HG03060 (cell line): Measurements from ENCODE around the gene BRICD5.

Experiments
- ATAC-seq: cut with Tn5 transposase; IDR thresholded peaks from one replicate; pipeline ENCODE4 v1.9.1; 2021; ENCODE audit warnings: low read depth, moderate number of reproducible peaks; ENCODE audit not compliant: unreplicated experiment

BRICD5 gene

DNA sequence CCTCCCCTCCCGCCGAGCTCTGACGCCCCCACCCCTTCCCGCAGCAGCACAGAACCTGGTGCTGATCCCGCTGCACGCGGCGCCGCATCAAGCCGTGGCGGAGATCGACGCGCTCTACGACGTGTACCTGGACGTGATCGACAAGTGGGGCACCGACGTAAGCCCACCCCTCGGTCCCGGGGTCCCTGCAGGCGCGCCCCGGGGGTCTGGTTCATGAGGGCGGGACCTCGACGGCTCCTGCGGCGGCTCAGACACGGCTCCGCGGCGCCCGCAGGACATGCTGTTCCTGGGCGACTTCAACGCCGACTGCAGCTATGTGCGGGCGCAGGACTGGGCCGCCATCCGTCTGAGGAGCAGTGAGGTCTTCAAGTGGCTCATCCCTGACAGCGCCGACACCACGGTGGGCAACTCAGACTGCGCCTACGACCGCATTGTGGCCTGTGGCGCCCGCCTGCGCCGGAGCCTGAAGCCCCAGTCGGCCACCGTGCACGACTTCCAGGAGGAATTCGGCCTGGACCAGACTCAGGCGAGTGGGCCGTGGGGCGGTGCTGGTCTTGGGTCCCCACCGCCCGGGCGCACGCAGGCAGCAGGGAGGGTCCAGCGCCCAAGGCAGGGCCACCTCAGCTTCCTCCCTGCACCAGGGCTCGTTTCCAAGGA is 27.0 kb upstream of the BRICD5 start:
- ATAC-seq = no peak

DNA sequence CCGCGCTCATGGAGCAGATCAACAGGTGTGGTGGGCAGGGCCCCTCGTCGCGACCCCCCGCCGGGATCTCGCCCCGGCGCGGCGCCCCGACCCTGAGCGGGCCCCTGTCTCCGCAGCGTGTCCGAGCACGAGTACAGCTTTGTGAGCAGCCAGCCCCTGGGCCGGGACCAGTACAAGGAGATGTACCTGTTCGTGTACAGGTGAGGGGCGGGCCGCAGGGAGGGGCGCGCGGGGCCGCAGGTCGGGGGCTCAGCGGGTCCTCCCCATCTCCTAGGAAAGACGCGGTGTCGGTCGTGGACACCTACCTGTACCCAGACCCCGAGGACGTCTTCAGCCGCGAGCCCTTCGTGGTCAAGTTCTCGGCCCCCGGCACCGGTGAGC is 26.4 kb upstream of the BRICD5 start:
- ATAC-seq = no peak

DNA sequence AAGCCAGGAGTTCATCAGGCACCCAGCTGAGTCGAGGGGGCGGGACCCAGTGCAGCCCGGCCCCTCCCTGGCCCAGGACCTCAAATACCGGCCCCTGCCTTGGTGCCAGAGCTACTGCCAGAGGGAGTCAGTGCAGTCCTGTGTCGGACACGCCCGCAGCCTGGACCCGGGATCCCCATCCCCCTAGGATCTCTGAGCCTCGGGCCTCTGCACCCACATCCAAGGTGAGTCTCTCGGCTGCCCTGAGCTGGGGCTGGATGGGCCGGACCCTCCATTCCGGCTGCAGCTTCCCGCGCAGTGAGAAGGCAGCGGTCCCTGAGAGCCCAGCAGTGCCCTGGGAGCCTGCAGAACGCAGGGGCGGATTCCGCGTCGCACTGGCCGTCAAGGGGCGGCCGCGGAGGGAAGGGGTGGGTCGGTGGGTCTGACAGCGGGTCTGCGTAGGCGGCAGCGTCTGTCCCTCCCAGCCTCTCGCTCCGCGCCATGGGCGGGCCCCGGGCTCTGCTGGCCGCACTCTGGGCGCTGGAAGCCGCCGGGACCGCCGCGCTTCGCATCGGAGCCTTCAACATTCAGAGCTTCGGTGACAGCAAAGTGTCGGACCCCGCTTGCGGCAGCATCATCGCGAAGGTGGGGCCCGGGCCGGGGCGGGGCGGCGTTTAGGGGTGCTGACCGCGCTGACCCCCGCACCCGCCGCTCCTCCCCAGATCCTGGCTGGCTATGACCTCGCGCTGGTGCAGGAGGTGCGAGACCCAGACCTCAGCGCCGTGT is 25.9 kb upstream of the BRICD5 start, which contains the start of gene DNASE1L2:
Gene DNASE1L2, plus strand, starts transcription at position 108 of the 765 bp plus-strand sequence. Its CDS starts 373 bp downstream, at position 481.
- ATAC-seq = no peak

DNA sequence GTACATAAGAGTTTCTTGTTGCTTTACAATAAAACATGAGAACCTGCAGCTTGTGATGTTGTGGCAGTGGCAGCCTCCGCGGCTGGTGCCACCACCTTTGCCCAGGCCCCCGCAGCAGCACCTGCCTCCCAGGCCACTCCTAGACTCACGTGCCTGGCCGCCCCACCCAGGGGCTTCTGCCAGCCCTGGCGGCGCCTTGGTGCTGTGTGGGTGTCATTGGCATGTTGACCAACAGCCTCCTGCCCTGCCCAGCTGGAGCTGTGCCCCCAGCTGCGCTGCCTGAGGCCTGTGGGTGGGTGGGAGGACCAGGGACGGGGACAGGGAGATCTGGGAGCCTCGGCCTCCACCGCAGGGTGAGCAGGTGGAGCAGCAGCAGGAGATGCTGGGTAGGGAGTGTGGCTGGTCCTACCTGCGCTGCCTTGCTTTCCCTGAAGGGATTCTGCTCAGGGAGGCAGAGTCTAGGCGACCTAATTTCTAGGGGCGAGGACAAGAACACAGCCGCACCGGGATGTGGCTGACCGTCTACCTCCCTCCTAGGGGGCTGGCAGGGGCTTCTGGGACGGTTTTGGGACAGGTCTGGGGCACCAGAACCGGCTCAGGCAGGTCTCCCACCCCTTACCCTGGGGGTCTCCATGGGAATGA is 25.2 kb upstream of the BRICD5 start:
- no peak for ATAC-seq

DNA sequence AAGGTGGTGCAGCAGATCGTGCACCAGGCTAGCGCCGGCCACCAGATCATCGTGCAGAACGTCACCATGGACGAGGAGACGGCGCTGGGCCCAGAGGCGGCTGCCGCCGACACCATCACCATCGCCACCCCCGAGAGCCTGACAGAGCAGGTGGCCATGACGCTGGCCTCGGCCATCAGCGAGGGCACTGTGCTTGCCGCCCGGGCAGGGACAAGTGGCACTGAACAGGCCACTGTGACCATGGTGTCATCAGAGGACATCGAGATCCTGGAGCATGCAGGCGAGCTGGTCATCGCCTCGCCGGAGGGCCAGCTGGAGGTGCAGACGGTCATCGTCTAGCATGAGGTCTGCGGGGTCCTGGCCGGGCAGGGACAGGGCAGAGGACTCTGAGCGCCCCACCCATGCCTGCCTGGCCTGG is 24.6 kb upstream of the BRICD5 start:
- ATAC-seq = no peak

DNA sequence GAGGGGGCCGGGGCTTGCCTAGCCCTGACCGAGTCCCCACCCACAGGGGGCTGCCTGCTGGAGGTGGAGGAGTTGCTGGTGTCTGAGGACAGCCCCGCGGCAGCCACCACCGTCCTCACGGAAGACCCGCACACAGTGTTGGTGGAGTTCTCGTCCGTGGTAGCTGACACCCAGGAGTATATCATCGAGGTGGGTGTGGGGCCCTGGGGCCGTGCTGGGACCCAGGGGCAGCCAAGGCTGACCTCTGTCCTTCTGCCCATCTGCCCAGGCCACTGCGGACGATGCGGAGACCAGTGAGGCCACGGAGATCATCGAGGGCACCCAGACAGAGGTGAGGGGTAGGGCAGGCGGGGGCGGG is 24.1 kb upstream of the BRICD5 start:
- no peak for ATAC-seq

DNA sequence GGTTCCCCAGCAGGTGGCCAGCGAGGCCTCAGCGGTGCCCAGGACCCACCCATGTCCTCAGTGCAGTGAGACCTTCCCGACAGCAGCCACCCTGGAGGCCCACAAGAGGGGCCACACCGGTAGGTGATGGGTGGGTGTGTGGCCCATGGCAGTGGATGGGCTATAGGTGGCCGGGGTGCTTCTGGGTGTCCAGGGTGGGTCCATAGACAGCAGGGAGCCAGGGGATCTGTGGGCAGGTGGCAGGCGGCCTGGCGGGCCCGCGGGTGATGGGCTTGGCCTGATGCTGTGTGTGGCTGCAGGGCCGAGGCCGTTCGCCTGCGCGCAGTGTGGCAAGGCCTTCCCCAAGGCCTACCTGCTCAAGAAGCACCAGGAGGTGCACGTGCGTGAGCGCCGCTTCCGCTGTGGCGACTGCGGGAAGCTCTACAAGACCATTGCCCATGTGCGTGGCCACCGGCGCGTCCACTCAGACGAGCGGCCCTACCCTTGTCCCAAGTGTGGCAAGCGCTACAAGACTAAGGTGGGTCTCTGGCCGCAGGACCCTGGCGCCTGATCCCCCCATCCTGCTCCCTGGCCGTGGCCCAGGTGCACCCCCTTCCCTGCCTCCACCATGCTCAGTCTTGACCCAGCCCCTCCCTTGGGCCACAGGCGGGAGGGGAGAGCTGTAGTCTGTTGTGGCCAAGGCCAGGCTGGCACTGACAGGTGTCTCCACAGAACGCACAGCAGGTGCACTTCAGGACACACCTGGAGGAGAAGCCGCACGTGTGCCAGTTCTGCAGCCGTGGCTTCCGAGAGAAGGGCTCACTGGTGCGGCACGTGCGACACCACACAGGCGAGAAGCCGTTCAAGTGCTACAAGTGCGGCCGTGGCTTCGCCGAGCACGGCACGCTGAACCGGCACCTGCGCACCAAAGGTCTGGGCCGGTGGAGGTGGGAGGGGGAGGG is 23.5 kb upstream of the BRICD5 start:
- no peak for ATAC-seq

DNA sequence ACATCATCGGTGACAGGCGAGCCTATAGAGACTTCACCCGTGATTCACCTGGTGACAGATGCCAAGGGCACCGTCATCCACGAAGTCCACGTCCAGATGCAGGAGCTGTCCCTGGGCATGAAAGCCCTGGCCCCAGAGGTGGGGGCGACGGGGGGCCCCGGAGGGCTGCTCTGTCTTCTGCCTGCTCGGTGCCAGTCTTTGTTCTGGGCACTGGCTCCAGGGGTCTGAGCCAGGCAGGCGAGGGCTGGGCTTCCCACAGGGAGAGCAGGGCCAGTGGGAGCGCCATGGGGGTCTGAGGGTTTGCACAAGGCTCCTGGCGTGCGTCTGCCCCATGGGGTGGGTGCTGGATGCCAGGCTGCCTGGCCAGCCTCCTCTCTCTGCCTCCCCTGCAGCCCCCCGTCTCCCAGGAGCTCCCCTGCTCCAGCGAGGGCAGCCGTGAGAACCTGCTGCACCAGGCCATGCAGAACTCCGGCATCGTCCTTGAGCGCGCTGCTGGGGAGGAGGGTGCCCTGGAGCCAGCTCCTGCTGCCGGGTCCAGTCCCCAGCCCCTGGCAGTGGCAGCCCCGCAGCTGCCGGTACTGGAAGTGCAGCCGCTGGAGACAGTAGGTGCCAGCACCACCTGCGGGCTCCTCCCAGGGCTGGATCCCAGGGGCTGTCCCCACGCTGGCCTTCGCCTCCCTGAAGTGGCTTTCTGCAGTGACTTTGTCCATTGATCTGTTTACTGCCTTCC is 22.5 kb upstream of the BRICD5 start:
- ATAC-seq = no peak

DNA sequence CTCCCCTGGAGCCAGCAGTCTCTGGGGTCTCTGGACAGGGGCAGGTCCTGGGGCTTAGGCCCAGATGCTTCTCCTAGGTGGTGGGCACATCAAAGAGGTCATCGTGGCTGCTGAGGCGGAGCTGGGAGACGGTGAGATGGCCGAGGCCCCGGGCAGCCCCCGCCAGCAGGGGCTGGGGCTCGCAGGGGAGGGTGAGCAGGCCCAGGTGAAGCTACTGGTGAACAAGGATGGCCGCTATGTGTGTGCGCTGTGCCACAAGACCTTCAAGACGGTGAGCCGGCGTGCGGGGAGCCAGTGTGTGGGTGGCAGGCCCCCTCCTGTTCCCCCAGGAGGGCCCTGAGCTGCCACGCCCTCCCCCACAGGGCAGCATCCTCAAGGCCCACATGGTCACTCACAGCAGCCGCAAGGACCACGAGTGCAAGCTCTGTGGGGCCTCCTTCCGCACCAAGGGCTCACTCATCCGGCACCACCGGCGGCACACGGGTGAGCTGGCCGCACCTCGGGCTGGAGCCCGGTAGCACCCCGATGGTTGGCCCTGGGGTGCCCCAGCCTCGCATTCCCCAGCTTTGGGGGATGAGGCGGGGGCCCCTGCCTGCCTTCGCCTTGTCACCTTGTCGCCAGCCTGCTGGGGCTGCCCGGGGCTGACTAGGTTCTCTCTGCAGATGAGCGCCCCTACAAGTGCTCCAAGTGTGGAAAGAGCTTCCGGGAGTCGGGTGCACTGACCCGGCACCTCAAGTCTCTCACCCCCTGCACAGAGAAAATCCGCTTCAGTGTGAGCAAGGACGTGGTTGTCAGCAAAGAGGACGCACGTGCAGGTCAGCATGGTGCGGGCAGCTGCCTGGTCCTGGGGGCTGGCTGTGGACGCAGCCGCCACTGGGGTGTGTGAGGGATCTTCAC is 21.7 kb upstream of the BRICD5 start:
- no peak for ATAC-seq

DNA sequence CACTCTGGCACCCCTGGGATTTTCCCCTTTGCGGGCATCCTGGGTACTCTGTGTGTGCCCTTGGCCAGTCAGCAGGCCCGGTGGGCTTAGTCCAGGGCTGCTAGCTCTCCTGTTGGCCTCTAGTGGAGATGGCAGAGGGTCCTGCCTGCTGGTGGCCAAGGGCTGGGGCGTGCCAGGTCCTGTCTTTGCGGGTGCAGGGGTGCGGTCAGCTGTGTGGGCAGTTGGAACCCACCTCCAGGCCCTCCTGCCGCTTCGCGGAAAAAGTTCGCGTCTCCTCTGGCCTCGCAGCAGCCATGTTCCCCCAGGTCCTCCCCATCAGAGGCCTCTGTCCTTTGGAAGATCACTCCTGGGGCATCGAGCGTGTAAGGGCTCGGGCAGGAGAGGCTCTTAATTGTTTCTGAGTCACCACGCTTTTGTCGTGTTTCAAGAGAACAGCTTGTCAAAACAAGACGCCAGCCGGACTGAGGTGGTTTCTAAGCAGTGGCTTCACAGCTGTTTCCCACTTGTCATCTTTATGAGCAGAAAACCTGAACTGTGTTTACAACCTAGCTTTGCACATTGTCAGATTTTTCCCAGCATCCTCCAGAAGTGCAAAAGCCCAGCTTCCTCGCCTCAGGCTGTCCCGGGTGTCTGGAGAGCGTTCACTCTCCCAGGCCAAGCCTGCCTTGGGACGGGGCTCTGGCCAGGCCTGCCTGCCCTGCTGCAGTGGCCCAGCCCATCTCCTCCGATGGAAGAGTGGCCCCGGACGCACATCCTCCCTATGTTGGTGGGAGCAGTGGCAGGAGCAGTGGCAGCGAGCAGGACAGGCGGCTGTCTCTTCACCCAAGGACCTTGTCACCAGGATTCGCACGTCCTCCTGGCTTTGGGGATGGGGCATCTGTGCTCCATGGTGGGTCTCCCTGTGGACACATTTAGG is 20.6 kb upstream of the BRICD5 start:
- no peak for ATAC-seq

DNA sequence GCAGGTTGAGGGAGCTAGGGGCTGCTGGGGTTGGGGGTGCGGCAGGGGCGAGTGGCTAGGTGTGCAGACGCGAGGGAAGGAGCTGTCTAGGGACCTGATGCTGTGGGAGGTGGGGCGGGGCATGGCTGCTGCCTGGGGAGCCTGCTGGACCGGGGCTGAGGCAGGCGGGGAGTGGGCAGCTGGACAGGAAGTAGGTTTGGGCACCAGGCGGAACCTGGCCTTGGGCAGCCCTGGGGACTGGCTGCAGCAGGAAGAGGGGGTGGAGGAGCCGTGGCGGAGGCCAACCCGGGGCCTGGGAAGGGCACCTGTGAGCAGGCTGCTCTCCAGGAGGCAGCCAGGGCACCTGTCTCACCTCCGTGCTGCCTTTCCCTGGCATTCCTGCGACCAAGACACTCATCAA is 19.7 kb upstream of the BRICD5 start:
- no peak for ATAC-seq

DNA sequence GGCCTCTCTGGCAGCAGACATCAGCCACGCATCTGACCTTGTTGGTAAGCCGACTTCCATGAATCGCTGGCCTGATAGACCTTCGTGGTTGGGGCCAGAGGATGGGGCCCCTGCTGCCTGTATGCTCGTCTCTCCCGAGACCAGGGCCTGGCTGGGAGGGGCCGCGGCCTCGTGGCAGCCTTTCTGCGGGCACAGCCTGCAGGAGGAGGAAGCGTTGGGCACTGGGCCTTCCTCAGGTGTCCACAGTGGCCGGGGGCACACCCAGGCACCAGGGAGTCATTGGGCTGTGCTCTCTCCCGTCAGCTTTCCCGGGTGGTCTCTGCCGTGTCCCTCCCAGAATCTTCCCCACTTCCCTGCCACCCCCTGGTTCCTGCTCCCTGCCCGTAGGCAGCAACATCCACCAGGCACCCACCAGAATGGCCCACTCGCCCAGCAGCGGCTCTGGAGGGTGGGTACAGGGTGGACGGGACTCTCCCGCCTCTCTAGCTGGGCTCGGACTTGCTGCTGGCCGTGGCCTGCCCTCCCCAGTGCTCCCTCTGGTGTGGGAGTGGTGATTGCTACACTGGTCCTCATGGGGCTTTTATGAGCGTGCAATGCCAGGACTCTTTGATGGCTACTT is 19.1 kb upstream of the BRICD5 start:
- ATAC-seq = no peak

DNA sequence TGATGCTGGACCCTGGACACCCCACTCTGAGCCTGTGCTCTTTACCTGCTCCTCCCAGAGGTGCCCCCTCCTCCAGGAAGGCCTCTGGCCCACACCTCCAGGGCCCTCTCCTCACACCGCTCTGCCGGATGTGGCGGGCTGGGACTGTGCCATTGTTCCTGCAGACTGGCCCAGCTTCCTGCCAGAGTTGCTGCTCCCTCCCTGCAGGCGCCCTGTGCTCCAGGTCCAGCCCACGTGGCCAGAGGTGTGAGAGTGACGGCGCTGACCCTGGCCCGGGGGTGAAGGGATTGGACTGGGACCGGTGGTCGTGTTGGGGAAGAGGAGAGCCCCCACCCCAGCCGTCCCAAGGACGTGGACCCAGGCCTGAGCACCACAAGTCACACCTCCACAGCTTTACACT is 18.4 kb upstream of the BRICD5 start:
- no peak for ATAC-seq

DNA sequence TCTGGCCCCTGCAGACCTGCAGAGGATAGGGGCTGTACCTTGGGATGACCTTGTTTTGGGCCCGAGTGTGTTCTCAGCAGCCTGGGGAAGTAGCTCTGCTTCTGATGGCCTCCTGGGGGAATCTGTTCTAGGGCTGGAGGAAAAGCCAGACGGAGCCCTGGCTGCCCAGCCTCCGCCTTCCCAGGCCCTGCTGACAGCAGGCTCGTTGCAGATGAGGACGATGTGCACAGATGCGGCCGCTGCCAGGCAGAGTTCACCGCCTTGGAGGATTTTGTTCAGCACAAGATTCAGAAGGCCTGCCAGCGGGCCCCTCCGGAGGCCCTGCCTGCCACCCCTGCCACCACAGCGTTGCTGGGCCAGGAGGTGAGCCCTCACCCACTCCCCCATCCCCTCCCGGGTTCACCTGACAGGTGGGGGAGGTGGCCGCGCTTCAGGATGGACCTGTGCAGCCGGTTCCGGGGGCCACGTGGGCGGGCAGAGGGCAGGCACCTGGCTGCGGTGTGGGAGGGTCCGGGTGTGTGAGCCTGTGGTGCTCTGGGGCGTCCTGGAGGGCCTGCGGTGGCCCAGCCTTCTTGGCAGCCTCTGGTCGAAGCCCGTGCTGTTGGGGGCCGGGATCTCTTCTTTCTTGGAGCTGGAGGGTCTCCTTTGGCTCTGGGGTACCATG is 17.6 kb upstream of the BRICD5 start:
- no peak for ATAC-seq

DNA sequence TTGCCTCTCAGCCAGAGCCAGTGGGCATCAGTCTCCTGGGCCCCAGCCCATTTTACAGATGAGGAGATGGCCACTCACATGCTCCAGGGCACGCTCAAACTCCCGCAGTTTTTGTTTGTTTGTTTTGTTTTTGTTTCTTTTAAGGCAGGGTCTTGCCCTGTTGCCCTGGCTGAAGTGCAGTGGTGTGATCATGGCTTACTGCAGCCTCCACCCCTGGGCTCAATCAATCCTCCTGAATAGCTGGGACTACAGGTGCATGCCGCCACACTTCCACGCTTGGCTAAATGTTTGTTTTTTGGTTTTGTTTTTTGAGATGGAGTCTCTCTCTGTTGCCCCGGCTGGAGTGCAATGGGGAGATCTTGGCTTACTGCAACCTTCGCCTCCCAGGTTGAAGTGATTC is 16.3 kb upstream of the BRICD5 start:
- no peak for ATAC-seq

DNA sequence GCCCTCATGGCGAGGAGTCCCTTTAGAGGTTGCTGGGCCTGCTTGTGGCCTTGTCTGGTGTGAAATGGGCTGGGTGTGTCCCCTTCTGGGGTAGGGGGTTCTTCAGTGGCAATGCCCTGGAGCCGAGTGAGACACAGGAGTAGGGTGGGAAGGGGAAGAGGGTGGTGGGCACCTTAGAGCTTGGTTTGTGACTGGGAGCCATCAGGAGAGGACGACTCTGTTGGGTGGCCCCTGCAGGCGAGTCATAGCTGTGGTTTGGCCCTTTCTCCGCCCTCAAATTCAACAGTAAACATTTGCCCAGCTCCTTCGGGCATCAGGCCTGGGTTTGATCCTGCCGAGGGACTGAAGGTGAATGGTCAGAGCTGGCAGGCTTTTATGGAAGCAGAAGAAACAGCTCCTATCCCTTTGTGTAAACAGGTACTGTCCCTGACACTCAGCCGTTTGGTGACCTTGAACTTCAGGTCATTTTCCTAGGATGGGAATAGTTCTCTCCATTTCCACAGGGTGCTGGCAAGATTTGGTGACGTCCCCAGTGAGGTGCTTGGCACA is 15.7 kb upstream of the BRICD5 start:
- ATAC-seq = no peak
